Fibroblast of the aortic adventitia (primary cell): ENCODE results near the gene APBA1. TPM values are rescaled to one million over a fixed set of nuclear protein-coding genes. Genes with fewer than 3 reads are reported as not detected.

Experiments
- DNase-seq: peaks from one replicate; pipeline ENCODE4 v3.0.0-alpha.2; 2010; ENCODE audit warnings: low read depth
- H3K4me3 ChIP-seq: 2 replicates; pipeline ENCODE4 v1.5.1; 2011; ENCODE audit warnings: low read depth, mild to moderate bottlenecking, control low read depth, low read length, moderate library complexity
- total RNA-seq: library from RNA; depleted of rRNA; stranded (reverse); fragments of >200 nt; gene quantifications from 2 replicates; pipeline ENCODE4 v1.2.3, GENCODE V29; 2012; ENCODE audit warnings: low replicate concordance
- TF ChIP-seq, protein P1 (sequence below): IDR thresholded peaks from 2 replicates; pipeline ENCODE4 v1.5.1; 2011; ENCODE audit warnings: mild to moderate bottlenecking, low read length, control low read depth, inconsistent platforms; ENCODE audit not compliant: insufficient read depth

The APBA1 gene
- total RNA-seq, 1 donor = 12.4 TPM

DNA sequence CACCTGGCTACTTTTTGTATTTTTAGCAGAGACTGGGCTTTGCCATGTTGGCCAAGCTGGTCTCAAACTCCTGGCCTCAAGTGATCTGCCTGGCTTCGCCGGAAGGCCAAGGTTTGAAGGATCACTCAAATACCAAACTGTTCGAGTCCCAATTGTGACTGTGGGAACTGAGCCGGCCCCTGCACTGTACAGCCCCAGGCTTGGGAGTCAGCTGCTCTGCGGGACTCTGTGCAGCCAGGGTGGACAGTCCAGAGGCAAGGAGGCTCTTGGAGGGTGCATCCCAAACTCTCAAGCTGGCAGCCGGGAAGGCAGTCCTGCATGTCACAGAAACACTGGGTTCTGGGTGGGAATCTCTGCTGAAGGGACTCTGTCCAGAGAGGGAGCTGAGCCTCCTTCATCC lies 238.2 kb downstream of the APBA1 start:
- DNase-seq = no peak
- TF ChIP-seq, protein P1, sequence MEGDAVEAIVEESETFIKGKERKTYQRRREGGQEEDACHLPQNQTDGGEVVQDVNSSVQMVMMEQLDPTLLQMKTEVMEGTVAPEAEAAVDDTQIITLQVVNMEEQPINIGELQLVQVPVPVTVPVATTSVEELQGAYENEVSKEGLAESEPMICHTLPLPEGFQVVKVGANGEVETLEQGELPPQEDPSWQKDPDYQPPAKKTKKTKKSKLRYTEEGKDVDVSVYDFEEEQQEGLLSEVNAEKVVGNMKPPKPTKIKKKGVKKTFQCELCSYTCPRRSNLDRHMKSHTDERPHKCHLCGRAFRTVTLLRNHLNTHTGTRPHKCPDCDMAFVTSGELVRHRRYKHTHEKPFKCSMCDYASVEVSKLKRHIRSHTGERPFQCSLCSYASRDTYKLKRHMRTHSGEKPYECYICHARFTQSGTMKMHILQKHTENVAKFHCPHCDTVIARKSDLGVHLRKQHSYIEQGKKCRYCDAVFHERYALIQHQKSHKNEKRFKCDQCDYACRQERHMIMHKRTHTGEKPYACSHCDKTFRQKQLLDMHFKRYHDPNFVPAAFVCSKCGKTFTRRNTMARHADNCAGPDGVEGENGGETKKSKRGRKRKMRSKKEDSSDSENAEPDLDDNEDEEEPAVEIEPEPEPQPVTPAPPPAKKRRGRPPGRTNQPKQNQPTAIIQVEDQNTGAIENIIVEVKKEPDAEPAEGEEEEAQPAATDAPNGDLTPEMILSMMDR = no peak
- H3K4me3 ChIP-seq = no peak overlapping the region

DNA sequence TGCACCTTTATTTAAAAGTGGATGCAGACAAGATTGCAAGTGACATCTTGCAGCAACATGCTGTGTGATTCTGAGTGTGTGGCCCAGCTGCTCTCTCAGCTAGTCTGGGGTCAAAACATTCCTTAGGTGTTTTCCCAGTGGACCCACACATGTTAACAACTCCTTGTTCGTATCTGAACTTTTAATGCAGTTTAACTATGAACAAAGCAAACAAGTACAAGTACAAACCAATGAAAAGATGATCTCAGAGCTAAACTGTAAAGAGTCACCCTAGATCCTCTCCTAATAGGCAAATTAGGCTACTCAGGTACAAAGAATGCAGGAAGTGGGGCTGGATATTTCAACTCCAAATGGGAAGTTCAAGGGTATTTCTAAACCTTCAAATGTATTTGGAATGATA lies 238.8 kb downstream of the APBA1 start:
- TF ChIP-seq, protein P1 = no peak
- no peak overlapping the region for H3K4me3 ChIP-seq
- no peak for DNase-seq

DNA sequence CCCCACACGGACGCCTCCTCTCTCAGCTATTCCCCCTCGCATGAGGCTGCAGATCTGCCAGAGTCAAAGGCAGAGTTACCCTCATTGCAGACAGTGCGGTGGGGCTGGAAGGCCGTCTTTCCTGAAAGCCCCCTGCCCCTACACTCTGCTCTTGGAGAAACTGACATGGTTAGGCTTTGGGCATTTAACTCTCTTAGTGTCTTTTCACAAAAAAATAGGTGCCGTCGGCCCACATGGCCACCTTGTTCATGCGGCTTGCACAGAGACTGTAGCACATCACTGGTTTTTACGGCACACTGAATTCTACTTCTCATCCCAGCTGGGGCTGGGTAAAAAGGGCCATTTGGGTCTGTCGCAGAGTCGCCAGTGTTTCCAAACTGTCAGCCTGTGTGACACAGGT lies 239.5 kb downstream of the APBA1 start:
- H3K4me3 ChIP-seq = no peak overlapping the region
- DNase-seq = no peak
- TF ChIP-seq, protein P1 = no peak

DNA sequence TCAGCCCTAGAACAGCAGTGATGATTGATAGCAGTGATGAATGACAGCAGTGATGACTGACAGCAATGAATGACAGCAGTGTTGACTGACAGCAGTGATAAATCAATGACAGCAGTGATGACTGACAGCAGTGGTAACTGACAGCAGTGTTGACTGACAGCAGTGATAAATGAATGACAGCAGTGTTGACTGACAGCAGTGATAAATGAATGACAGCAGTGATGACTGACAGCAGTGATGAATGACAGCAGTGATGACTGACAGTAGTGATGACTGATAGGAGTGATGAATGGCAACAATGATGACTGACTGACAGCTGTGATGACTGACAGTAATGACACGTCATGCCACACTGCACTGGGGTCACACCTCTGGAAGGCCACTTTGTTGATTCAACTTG lies 240.4 kb downstream of the APBA1 start:
- no peak for DNase-seq
- TF ChIP-seq, protein P1 = no peak
- no peak overlapping the region for H3K4me3 ChIP-seq

DNA sequence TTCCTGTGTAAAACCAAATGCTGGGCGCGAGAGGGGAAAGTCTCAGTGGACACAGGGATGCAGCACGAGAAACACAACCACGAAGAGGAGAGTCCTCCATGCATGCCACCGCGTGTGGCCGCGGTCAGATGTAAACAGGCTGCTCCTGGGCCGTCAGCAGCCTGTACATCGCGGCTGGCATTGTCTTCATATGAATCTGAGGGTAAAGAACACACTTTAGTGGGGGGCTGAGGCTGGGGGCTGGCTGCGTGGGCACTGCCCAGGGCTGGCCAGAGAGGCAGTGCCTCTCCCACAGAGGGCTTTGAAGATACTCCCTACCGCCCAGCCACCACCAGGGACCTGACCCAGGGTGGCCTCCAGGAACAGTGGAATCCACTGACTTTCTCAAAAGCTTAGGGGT lies 241.0 kb downstream of the APBA1 start:
- H3K4me3 ChIP-seq = no peak overlapping the region
- TF ChIP-seq, protein P1 = no peak
- no peak for DNase-seq

DNA sequence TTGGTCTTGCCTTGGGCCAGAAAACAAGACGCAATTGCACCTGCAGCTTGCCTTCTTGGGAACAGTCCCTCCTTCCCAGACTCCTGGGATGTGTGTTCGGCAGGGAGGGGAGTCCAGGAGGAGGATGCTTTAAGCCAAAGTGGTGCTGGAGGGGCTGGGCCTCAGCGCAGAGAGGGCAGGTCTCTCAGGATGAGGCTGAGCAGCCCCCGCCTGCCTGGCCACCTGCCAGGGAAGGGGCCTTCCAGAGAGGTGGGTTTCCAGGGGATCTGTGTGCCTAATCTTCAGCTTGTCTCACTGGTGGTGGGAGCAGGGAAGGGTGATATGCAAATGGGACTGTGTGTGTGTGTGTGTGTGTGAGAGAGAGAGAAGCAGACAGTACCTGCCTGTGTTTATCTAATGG lies 242.0 kb downstream of the APBA1 start:
- no peak for DNase-seq
- H3K4me3 ChIP-seq = no peak overlapping the region
- TF ChIP-seq, protein P1 = no peak

DNA sequence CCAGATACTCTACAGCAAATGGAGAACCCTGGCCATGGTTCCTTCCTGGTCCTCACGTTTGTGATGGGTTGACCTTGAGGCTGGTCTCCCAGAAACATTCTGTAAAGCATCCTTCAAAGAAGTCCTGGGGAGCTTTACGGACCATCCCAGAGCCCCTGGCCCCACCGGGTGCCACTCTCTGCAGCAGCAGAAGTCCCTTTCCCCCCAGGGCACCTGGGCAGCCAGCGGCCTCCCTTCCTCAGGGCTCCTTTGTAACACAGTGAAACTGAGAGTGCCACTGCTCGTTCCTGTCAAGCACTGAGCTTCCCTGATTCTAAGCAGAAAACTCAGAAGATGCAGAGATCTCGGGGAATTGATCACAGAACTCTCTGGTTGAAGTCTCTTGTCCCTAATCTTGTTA lies 242.9 kb downstream of the APBA1 start:
- H3K4me3 ChIP-seq = no peak overlapping the region
- TF ChIP-seq, protein P1 = no peak
- no peak for DNase-seq
